Muscle layer of duodenum (tissue), 2 donors: ENCODE measurements around the gene TMED1.

Experiments used
- H3K27ac ChIP-seq: one replicate; pipeline ENCODE4 v1.7.0; 2013; ENCODE audit warnings: mild to moderate bottlenecking, low read length
- H3K27me3 ChIP-seq: one replicate; pipeline ENCODE4 v1.7.0; 2013; ENCODE audit warnings: low read depth, mild to moderate bottlenecking, control low read depth, low read length
- H3K36me3 ChIP-seq, 2 donors: one replicate each; pipeline ENCODE4 v1.7.0; 2013; ENCODE audit warnings: low read length in 2 of 2, control low read depth in 1 of 2, mild to moderate bottlenecking in 1 of 2; ENCODE audit not compliant: insufficient read depth in 2 of 2, control insufficient read depth in 1 of 2
- H3K4me1 ChIP-seq, 2 donors: one replicate each; pipeline ENCODE4 v1.7.0; 2013; ENCODE audit warnings: low read length in 2 of 2, mild to moderate bottlenecking in 2 of 2, control low read depth in 1 of 2, moderate library complexity in 1 of 2; ENCODE audit not compliant: insufficient read depth in 2 of 2, control insufficient read depth in 1 of 2
- H3K4me3 ChIP-seq, 2 donors: one replicate each; pipeline ENCODE4 v1.7.0; 2013; ENCODE audit warnings: low read length in 2 of 2, low read depth in 1 of 2, mild to moderate bottlenecking in 1 of 2
- H3K9me3 ChIP-seq, 2 donors: one replicate each; pipeline ENCODE4 v1.7.0; 2013; ENCODE audit warnings: low read length in 2 of 2, control low read depth in 1 of 2, mild to moderate bottlenecking in 1 of 2; ENCODE audit not compliant: control insufficient read depth in 1 of 2
- donor health status: healthy.

Gene TMED1

GRCh38 chr19:10800488-10800887, 35.5 kb downstream of the TMED1 start:
- Histone ChIP-seq H3K4me1 (peaks cover 0 to 6% of the 10 kb centered on the region in 2 donors), H3K4me3 (no peak overlapping the region), H3K27me3 (no peaks in the 10 kb centered on the region), H3K27ac (no peak overlapping the region), H3K9me3 (no peaks in the 10 kb centered on the region), H3K36me3 (peaks cover 57 to 70% of the 10 kb centered on the region in 2 donors)

- H3K9me3 ChIP-seq = no peaks in the 10 kb centered on the region
- no peak overlapping the region for H3K4me3 ChIP-seq
- no peaks in the 10 kb centered on the region for H3K27me3 ChIP-seq
- H3K27ac ChIP-seq = no peak overlapping the region
- peaks cover 56 to 69% of the 10 kb centered on the region in 2 donors for H3K36me3 ChIP-seq
- H3K4me1 ChIP-seq = peaks cover 0 to 6% of the 10 kb centered on the region in 2 donors
These were observed 38.3 kb downstream of the TMED1 start for GRCh38 chr19:10797541-10798256.

- H3K36me3 ChIP-seq = peaks cover 53 to 64% of the 10 kb centered on the region in 2 donors
- H3K4me1 ChIP-seq = peaks cover 0 to 6% of the 10 kb centered on the region in 2 donors
- H3K4me3 ChIP-seq = no peak overlapping the region
- H3K27ac ChIP-seq = no peak overlapping the region
- no peaks in the 10 kb centered on the region for H3K27me3 ChIP-seq
- H3K9me3 ChIP-seq = no peaks in the 10 kb centered on the region
These were observed 38.9 kb downstream of the TMED1 start for GRCh38 chr19:10797078-10797477.

GRCh38 chr19:10796653-10797052, 39.4 kb downstream of the TMED1 start:
- Histone ChIP-seq H3K27ac (no peak overlapping the region), H3K27me3 (no peaks in the 10 kb centered on the region), H3K9me3 (no peaks in the 10 kb centered on the region), H3K36me3 (peaks cover 56 to 65% of the 10 kb centered on the region in 2 donors), H3K4me3 (no peak overlapping the region), H3K4me1 (peaks cover 0 to 6% of the 10 kb centered on the region in 2 donors)

- Histone ChIP-seq H3K27ac (no peak overlapping the region), H3K4me1 (no peaks in the 10 kb centered on the region), H3K4me3 (no peak overlapping the region), H3K36me3 (peaks cover 45 to 79% of the 10 kb centered on the region in 2 donors), H3K9me3 (no peaks in the 10 kb centered on the region), H3K27me3 (no peaks in the 10 kb centered on the region)
These were observed 46.1 kb downstream of the TMED1 start for GRCh38 chr19:10789866-10790265.

- Histone ChIP-seq H3K4me1 (no peaks in the 10 kb centered on the region), H3K27me3 (no peaks in the 10 kb centered on the region), H3K27ac (no peak overlapping the region), H3K36me3 (peaks cover 44 to 74% of the 10 kb centered on the region in 2 donors), H3K9me3 (no peaks in the 10 kb centered on the region), H3K4me3 (no peak overlapping the region)
These were observed 47.9 kb downstream of the TMED1 start for GRCh38 chr19:10788146-10788545.

GRCh38 chr19:10784257-10784656, 51.8 kb downstream of the TMED1 start:
- H3K9me3 ChIP-seq = no peaks in the 10 kb centered on the region
- no peak overlapping the region for H3K4me3 ChIP-seq
- peaks cover 53 to 83% of the 10 kb centered on the region in 2 donors for H3K36me3 ChIP-seq
- H3K27ac ChIP-seq = no peak overlapping the region
- H3K4me1 ChIP-seq = no peaks in the 10 kb centered on the region
- H3K27me3 ChIP-seq = no peaks in the 10 kb centered on the region

- Histone ChIP-seq H3K27me3 (no peaks in the 10 kb centered on the region), H3K36me3 (peaks cover 44 to 74% of the 10 kb centered on the region in 2 donors), H3K9me3 (no peaks in the 10 kb centered on the region), H3K27ac (no peak overlapping the region), H3K4me3 (no peak overlapping the region), H3K4me1 (no peaks in the 10 kb centered on the region)
These were observed 53.2 kb downstream of the TMED1 start for GRCh38 chr19:10782795-10783194.
